HG02852 (cell line): ENCODE measurements around the gene HOXA4.

Source experiments
- ATAC-seq: cut with Tn5 transposase; IDR thresholded peaks from one replicate; pipeline ENCODE4 v1.9.1; 2021; ENCODE audit warnings: mild to moderate bottlenecking, moderate library complexity; ENCODE audit not compliant: unreplicated experiment

The HOXA4 gene

GRCh38 chr7:27130540-27131389 lies at the start of gene HOXA4:
Gene HOXA4, minus strand, starts transcription at chr7:27130757. Its CDS starts 24 bp downstream, at chr7:27130733.
- no peak for ATAC-seq

- no peak for ATAC-seq
Observed at GRCh38 chr7:27179503-27180430, 49.2 kb upstream of the HOXA4 start.

GRCh38 chr7:27179030-27179429 lies 48.5 kb upstream of the HOXA4 start:
- no peak for ATAC-seq

DNA sequence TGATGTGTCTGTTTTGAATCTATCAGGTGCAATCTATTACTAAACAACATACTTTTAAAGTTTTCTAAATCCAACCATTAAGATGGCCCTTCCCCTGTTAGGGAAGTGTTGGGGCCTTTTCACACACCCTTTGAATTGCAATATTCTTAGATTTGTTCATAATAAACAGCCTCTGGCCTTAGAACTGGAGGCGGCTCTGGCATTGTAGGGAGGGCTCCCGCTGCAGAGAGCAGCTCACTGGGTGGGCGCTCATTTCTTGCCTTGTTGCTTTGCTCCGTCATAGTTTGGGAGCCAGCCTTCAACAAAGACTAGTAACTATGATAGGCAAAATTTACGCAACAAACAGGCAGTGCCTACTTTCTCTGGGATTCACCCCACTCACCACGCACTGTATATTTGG lies 47.8 kb upstream of the HOXA4 start:
- ATAC-seq, result no peak

GRCh38 chr7:27177795-27178320 lies 47.3 kb upstream of the HOXA4 start:
- ATAC-seq, result no peak

DNA sequence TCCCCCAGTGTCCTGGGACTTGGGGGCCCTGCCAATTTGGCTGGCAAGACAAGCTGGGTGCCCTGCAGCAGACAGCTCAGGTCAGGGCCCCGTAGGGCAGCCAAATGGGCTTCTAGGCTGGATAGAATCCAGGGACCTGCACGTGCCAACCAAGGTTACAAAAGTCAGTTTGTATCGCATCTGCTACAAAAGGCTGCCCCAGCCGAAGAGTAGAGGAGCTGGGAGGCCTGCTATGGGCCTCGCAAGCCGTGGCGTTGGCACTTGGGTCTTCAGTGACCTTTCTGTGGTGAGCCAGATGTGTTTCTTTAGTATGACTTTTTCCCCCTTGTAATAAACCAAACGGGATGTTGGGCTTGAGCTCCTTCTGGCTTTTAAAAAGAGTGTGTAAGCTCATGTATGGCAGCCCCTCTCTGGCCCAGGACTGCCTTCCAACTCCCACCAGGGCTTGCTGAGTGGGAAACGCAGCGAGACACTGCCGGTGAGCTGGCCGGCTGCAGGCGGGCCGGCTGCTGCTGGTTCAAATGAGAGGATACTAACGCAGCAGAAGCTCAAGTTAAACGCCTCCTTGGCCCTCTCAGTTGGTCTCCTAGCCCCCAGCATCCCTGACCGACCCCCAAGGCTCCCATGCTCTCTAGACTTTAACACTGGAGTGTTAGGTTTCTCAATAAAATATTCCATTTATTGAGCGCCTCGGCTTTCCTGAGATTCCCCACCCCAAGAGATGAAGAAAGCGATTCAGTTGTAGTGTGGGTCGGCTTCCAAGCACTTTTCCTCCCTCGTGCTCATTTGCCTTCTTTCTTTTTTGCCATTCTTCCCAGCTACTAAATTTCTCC lies 46.6 kb upstream of the HOXA4 start:
- ATAC-seq, result no peak

GRCh38 chr7:27176524-27176845 lies 45.9 kb upstream of the HOXA4 start:
- ATAC-seq, result no peak

DNA sequence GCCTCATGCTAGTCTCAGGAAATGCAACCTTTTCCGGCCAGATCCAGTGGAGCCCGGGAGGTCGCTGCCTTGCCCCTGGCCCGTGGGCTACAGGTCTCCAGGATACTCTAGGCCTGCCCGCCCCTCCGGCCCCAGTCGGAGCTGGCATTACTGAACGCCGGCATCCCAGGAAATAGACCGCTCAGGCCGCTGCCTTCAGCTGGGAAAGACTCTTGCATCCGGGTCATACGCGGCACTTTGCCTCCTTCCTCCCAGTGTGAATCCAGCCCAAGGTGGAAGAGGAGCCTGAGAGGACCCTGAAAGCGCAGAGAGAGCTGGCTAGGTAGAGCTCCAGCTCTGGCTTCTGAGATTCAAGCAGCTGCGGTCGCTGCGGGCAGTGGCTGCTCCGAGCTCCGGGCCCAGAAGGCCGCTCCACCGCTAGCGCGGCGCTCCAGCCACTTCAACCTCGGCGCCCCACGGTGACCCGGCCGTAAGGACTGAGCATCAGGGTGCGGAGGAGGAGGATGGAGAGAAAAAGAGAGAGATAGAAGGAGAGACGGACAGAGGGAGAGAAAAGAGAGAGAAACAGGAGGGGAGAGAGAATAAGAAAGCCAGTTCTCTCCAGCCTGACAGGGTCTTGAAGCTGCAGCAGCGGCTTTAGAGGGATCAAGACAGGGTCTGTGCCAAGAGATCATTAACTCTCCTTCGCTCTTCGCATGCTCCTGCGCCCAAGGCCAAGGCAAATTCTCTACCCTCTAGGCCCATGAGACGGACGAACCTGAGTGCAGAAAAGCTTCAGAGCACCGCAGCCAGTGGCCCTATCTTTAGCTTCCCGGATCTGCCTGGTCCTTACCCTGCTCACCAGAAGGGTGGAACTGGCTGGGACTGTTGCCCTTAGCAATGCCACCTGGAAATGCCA lies 45.3 kb upstream of the HOXA4 start:
- ATAC-seq, result no peak

GRCh38 chr7:27174874-27175625 lies 44.5 kb upstream of the HOXA4 start:
- no peak for ATAC-seq

- ATAC-seq, result no peak
Observed at GRCh38 chr7:27173956-27174873, 43.7 kb upstream of the HOXA4 start, which contains the start of gene HOXA10. Gene HOXA10, minus strand, starts transcription at chr7:27174320. Its CDS starts 14 bp downstream, at chr7:27174306.

DNA sequence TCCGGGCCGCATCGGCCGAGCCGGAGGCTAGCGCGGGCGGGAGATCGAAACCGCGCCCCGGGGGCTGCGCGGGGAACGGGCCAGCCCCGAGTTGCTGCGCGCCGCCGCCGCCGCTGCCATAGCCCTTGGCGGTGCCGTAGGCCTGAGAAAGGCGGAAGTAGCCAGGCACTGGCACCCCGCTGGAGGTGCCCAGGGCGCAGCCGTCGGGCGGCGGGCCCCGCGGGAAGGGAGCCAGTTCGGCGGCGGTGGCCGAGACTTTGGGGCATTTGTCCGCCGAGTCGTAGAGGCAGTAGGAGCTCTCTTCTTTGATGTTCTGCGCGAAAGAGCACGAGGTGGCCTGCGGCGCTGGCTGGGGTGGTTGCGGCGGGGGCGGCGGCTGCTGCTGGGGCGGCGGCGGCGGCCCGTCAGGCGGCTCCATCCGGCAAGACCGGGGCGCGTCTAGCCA lies 43.0 kb upstream of the HOXA4 start:
- no peak for ATAC-seq

DNA sequence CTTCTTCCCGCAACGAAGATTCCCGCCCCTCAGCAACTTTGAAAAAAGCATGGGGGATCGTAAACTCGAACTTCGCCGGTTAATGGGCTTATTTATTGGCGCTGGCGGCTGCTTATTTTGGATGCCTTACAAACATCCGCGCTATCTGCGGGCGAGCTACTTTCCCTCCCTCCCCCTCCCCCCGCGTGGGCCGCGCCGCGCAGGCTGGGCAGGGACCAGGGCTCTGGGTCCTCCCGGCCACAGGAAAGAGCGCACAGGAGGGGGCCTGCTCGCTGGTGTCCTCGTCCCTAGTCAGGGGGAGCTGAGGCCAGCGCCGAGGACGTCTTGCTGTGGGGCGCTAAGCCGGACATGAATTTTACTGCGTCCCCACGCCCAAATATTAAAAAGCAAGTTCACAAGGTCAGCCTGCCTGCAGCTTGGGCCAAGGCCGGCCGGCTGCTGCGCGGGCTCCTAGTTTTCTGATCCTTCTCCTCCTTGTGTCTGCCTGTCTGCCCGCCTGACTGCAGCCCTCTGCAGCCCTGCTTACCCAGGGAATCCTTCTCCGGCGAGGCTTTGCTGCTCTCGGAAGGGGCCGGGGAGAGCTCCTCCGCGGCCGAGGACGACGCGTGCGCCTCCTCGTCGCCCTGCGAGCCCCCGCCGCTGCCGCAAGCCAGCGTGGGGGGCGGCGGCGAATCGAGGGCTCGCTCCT lies 42.4 kb upstream of the HOXA4 start:
- ATAC-seq, result no peak

- ATAC-seq, result no peak
Observed at GRCh38 chr7:27172315-27172774, 41.8 kb upstream of the HOXA4 start.

- no peak for ATAC-seq
Observed at GRCh38 chr7:27171637-27172314, 41.2 kb upstream of the HOXA4 start.

GRCh38 chr7:27171325-27171636 lies 40.7 kb upstream of the HOXA4 start:
- no peak for ATAC-seq

- ATAC-seq, result no peak
Observed at GRCh38 chr7:27170426-27171324, 40.1 kb upstream of the HOXA4 start.
